ENCODE results near the gene HORMAD2.

DNA sequence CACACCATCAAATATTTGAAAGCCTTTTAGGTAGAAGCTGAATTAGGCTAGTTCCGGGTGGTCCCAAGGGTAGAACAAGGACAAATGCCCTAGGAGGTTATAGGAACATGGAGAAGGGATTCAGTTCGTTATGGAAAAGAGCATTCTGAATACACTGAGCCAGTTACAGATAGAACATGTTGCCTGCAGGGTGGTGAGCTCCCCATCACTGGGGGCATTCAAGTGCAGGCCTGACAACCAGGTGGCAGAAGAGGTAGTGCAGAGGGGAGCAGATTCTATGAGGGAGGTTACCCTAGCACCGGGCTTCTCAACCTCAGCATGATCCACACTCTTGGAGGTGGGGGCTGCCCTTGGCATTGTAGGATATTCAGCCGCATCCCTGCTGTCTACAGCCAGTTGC, 142.1 kb downstream of the HORMAD2 start:
- TF ChIP-seq POLR2AphosphoS5 (IDR thresholded peaks at IDR 0.05) (no peak), POLR2A (IDR thresholded peaks at IDR 0.05) (no peak)
